Measurements from ENCODE around the gene PCDHA13. TPM values are rescaled to one million over a fixed set of nuclear protein-coding genes. Genes with fewer than 3 reads are reported as not detected.

PCDHA13 gene
- total RNA-seq, 1 experiment from 2014 or later, result 1.0 TPM

- H2AFZ ChIP-seq (ENCODE audit: low read length), result no peak within 1 kb of the TSS
These were observed 6.5 kb upstream of the PCDHA13 start, which contains the start of gene PCDHA12 for GRCh38 chr5:140875085-140876065. Gene PCDHA12 (plus strand): TSS chr5:140875308. CDS start chr5:140875473, 165 bp downstream.

More at GRCh38 chr5:140875085-140876065, 6.5 kb upstream of the PCDHA13 start, which contains the start of gene PCDHA12:
- H3K4me3 Mint-ChIP-seq, result peak within 1 kb of the TSS; percentile 94 to 95
- H3K9me3 Mint-ChIP-seq, result peaks cover 0 to 4% of the 10 kb centered on the region in 2 experiments; a peak in 2 of 5 replicates
- Histone ChIP-seq H3T11ph (ENCODE audit: low read length) (no peak within 1 kb of the TSS), H3K4ac (ENCODE audit: low read depth, low read length) (no peak within 1 kb of the TSS; the same call in 1 of the 2 replicates), H3K56ac (ENCODE audit: insufficient read length, low read depth, low read length) (no peak within 1 kb of the TSS), H3K14ac (ENCODE audit: insufficient read depth, low read length) (peak within 1 kb of the TSS; percentile 95; the same call in 1 of the 2 replicates), H3K9me3 (ENCODE audit: control insufficient read depth, low read depth, low read length) (no peaks in the 10 kb centered on the region), H3K4me1 (ENCODE audit: insufficient read depth, low read length) (no peaks in the 10 kb centered on the region), H3K27ac (ENCODE audit: insufficient read length, low read depth, low read length) (no peak within 1 kb of the TSS), H2BK12ac (ENCODE audit: insufficient read length, low read depth, low read length) (no peak within 1 kb of the TSS), H3K9ac (ENCODE audit: extremely low read depth, insufficient read length, low read length) (peak within 1 kb of the TSS; percentile 38), H2AK5ac (ENCODE audit: insufficient read length, low read length) (no peak within 1 kb of the TSS), H4K20me1 (ENCODE audit: control insufficient read depth, insufficient read depth, insufficient read length) (no peaks in the 10 kb centered on the region), H2BK5ac (ENCODE audit: insufficient read length, low read length) (no peak within 1 kb of the TSS), H2BK20ac (ENCODE audit: low read depth, low read length, poor library complexity, severe bottlenecking) (no peak within 1 kb of the TSS), H3K4me2 (ENCODE audit: insufficient read depth, insufficient read length, low read length) (peak within 1 kb of the TSS; percentile 16), H4K8ac (replicated peaks; ENCODE audit: insufficient read length, low read depth, low read length) (no peak within 1 kb of the TSS), H4K91ac (ENCODE audit: insufficient read length, low read depth, low read length) (no peak within 1 kb of the TSS), H2BK120ac (ENCODE audit: low read depth, low read length, poor library complexity, severe bottlenecking) (no peak within 1 kb of the TSS), H3K23ac (ENCODE audit: insufficient read length, low read depth, low read length) (no peak within 1 kb of the TSS), H3K79me1 (ENCODE audit: insufficient read depth, low read depth, low read length, poor library complexity, severe bottlenecking) (no peaks in the 10 kb centered on the region), H3K79me2 (ENCODE audit: insufficient read depth, low read length) (peaks cover under 1% of the 10 kb centered on the region; the same call in 1 of the 2 replicates), H4K5ac (ENCODE audit: insufficient read length, low read depth, low read length) (no peak within 1 kb of the TSS), H3K18ac (ENCODE audit: insufficient read length, low read depth, low read length) (peak within 1 kb of the TSS; percentile 78), H3K27me3 (ENCODE audit: insufficient read depth, low read length) (no peaks in the 10 kb centered on the region), H2BK15ac (ENCODE audit: low read depth, low read length) (no peak within 1 kb of the TSS), H3K23me2 (ENCODE audit: insufficient read length, low read depth, low read length, poor library complexity, severe bottlenecking) (no peaks in the 10 kb centered on the region)
- peak within 1 kb of the TSS in 2 of 3 experiments; percentile 96 for H3K27ac Mint-ChIP-seq
- TF ChIP-seq CTCF (conservative IDR thresholded peaks at IDR 0.05), result peak; percentile 80
- peak; percentile 45 for DNase-seq
- H3K4me1 Mint-ChIP-seq, result peaks cover 10 to 14% of the 10 kb centered on the region in 2 experiments; a peak in 2 of 4 replicates
- H3K27me3 Mint-ChIP-seq (ENCODE audit: low read depth), result no peaks in the 10 kb centered on the region
- peaks cover 20 to 37% (median 36%) of the 10 kb centered on the region in 3 experiments for H3K36me3 Mint-ChIP-seq (ENCODE audit: insufficient read depth in 1 of 3, low read depth in 3 of 3)
- WGBS (ENCODE audit: extremely low coverage, insufficient read length, low lambda C conversion rate), result no CpG with 5 or more reads among the region's 47 CpGs
